GM15510 (cell line): Measurements from ENCODE around the gene MTOR.

Experiments used
- POLR2A ChIP-seq: IDR thresholded peaks from 3 replicates; pipeline ENCODE4 v1.6.1; 2011; ENCODE audit warnings: borderline replicate concordance; ENCODE audit not compliant: insufficient read length; ENCODE audit errors: extremely low read depth

MTOR gene

DNA sequence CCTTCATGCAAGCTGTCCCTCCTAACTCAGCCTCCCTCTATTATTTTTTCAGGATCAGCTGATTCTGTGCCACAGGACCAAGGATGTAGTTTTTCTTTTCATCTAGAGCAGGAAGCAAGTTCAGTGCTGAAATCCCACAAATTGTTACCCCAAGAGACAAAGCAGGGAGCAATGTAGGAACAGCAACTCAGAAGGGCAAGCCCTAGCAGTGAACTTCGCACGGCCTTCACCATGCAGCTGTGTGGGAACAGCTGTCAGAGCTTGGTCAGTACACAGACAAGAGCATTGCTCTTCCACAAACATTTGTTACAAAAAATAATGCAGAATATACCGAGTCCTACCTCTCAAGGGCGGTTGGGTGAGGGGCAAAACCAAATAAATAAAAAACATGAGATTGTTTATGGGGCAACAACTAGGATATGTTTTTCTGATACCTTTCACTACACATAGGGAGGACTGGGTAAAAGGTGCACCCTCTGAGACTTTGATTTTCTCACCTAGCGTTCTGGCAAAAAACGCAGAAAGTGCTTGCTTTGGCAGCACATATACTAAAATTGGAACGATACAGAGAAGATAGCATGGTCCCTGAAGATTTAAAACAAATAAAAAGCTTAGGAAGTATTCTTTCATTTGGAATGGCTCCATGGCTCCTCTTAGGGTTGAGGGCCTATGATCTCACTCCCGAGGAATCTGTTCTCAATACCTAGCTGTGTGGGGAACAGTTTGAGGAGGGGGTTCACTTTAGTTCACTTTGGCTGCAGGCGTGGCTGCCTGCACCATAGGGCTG lies 110.3 kb downstream of the MTOR start:
- TF ChIP-seq POLR2A: no peak

DNA sequence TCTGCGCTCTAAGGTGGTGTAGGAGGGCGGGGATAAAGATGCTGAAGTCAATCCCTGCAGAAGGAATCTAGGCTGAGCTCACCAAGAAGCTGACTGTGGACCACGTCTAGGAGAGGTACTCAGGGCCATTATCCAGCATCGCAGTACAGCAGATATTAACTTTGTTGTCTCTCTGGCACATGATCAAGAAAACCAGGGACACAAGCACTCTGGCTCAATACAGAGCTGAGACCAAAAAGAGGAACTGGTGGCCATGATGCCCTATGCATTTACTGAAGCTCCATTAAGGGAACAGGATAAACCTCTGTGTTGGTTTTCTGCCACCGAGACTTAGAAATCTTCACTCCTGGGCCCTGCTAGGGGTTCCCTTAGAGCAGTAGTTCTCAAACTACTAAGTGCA lies 111.2 kb downstream of the MTOR start:
- no peak for TF ChIP-seq POLR2A

DNA sequence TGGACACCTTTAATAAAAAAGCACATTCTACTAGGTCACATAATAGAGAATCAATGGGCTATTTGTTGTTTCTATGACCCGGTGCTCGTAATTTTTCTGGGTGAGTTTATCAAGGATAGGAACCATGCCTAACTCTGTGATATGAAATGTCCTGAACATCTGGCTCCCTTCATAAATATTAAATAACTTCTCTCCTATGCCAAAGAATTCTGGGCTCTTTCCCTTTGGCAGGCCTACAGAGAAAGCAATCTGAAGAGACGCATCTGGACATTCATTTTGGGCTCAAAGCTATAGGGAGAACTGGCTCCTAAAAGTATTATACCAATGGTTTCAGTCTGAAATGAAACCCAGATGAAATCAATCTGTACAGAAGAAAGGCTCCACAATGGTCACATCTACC lies 112.0 kb downstream of the MTOR start:
- no peak for TF ChIP-seq POLR2A

DNA sequence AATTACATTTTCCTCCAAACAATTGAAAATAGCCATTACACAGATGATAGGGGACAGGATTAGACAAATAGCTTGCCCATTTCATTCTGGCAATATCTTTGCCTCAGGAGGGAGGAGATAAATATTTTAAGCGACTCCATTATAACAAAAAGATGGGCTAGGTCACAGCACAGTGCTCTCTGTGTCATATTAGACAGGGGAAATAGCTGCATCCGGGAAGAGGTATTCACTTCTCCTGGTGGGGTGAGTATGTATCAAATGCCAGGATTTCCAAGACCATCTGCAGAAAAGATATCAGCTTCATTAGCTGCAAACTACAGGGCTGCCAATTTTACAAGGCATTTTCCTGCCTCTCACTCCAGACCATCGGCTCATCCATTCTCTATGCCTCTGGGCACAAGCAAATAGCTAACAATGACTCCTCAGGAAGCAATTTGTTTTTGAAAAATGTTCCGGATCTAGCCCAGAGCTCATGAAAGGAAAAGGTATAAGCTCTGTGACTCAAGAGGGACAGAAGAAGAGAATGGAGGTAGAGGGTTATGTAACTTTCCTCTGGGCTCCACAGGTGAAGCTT lies 115.1 kb downstream of the MTOR start:
- no peak for TF ChIP-seq POLR2A

DNA sequence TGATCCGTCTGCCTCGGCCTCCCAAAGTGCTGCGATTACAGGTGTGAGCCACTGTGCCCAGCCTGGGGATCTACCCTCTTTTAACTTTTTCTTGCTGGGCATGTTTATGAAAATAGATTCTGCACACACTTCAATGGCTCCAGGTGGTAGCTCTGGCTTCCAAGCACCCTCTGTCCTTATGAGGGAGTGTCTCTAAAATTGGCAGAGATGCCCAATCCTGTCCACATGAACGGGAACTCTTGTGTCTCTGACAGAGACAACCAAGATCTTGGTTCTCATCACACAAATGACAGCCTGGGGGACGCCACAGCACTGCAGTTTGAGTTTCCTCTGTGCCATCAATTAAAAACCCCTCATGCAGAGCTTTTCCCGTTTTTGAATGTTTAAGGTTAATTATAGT lies 116.6 kb downstream of the MTOR start:
- no peak for TF ChIP-seq POLR2A

DNA sequence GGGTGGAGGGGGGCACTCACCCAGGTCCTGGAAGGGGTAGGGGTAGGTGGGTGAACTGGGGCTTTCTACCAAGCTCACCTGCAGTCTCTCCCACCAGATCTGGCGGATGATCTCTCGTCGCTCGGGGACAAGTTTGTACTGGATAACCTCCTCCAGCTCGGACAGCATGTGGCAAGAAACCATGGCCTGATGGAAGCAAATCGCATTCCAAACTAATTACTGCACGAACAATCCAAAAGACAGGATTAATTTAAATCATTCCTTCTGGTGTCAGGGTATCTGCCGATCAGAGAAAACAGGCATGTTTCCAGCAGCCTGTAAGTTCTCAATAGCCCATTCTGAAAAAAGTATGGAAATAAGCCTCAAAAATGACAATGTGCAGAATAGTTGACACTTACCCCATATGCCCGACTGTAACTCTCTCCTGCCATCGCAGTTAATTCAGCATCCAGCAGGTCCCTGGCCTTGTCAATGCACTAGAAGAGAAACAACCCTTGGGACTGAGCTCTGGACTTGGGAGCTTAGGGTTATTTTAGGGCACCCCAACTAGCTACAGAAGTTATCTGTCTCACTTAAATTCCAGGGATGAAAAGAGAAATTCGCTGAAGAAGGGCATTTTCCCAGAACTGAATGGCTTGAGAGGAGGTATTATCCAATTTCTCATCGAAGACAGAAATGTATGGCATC lies 117.6 kb downstream of the MTOR start:
- TF ChIP-seq POLR2A: no peak

DNA sequence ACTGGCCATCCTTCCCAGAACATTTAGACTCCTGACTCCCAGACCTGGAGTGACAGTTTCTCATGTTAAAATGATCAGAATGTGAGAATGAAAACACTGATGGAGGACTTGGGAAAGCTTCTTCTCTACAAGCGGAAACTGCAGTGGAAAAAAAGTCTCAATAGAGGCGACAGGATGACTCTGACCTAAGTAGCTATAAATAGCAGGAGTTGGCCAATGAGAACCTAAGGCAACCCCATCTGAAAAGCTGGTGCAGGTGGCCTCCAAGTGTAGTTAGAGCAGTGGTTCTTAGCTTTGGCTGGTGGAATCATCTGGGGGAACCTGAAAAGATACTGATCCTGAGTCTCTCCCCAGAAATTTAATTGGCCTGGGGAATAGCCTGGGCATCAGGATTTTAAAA lies 118.4 kb downstream of the MTOR start:
- no peak for TF ChIP-seq POLR2A

DNA sequence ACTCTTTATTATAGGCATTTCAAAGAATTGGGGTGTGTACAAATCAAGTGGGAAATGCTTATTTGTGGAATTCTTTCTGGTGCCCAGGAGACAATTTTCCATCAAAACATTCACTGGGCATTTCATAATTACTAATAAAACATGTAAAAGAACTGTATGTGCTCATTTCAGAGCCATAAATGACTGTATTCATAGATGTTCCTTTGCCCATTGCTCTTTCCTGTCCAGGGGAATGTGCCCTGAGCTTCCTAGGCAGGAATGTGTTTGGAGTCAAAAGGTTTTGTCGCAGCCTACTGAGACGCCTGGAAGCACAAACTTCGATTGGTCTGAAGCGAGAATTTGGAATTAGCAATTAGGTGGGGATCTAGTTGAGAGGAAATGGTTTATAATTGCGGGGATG lies 119.0 kb downstream of the MTOR start:
- no peak for TF ChIP-seq POLR2A

DNA sequence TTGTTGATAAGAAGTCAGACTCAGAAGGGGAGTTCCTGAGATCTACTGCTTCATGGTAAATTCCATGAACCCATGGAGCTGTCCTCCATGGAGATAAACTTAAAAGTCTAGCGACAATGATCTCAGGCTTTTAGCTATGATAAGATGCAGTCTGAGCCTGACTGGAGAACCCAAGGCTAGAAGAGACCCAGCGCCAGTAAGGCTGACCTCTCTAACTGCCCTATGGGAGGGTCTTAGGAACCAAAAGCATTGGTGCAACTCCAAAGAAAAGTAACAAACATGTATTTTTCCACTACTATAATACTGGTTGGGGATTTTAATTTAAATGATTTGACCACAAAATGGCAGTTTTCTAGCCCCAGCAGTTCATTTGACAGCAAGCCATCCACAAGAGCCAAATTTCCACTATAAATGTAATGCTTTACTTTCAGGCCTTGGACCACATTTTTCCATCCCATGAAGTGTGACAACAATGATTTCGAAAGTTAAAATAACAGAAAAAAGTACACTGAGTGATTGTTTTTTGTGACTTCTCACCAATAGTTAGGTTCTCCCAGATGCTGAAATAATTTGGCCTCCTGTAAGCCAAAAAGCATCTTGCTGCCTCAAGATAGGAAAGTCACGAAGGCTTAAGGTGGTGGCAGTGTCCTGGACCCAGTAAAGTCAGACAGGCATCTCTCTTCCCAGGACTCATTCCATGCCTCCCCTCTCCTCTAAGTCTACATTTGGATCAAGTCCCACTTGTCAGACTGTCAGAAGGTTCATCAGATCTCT lies 119.5 kb downstream of the MTOR start:
- no peak for TF ChIP-seq POLR2A

DNA sequence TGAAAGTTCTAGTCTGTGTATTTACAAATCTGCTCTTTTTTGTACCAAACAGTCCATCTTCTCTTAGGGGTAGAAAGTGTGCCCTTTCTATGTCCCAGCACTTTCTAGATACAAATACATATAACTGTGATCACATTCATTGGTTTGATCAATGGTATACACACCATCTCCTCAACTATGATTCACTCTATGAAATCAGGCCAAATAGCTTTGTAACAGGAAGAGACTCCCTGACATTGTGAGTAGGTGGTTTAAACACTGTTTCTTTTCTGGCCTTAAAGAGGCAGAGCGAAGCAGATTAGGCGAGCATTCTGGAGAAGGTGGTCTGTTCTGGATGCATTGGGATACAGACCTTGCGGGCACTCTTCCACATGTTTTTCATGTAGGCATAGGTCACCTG lies 123.4 kb downstream of the MTOR start:
- TF ChIP-seq POLR2A: no peak

DNA sequence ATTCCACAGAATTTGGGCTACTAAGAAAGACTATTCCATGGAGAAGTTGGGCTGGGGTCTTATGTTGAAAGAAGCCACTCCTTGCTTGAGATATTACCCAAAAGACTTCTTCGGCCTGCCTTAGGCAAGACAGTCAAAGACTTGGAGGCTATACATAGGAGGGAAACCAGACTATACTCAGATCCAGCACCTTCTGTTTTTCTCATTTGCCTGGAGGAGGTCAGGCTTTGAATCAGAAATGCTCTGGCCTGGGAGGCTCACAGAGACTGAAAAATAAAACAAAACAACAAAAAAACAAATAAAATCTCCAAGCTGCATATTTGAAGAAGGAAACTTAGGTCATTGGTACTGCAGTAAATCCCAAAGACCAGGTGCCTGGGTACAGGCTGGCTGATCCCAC lies 124.3 kb downstream of the MTOR start:
- no peak for TF ChIP-seq POLR2A

DNA sequence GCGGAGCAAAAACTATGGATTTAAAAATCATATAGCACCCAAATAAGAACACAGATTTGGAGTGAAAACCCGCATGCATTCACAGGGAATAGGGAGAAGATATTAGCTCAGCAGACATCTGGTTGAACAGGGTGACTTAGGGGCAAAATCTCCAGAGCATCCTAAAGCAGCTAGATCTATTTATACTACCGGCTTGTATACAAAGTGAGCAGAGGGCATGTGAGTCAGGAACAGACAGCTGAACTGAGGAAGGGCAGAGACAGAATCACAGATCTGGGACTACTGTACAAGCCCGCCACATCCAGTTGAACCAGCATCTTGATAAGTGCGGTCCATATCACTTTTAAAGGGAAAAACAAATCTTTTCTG lies 127.5 kb downstream of the MTOR start:
- no peak for TF ChIP-seq POLR2A

DNA sequence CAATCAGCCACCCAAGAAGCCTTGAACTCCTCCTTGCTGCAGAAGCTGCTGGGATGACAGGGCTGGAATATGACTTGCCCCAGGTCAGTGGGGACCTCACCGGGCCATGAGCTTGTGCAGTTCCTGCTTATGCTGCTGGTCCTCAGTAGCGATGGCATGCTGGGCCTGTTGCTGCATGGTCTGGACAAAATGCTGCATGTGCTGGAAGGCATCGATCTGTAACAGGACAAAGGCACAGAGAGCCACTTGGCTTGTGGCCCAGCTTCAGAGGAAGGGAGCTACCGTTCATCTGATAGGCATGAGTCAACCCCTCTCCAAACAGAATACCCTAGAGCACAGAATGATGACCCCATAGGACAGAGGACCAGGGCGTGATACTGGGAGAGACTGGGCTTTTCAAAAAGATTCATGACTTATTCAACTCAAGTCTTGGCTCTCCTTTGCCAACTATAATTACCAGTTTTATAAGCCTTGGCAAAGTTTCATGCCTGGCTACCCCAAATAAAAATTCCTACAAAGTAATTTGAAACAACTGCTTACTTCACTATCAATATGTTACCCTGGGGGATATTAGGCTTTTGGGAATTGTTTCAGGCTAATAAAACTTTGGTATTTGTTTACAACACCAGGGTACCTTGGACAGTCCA lies 128.0 kb downstream of the MTOR start:
- no peak for TF ChIP-seq POLR2A

DNA sequence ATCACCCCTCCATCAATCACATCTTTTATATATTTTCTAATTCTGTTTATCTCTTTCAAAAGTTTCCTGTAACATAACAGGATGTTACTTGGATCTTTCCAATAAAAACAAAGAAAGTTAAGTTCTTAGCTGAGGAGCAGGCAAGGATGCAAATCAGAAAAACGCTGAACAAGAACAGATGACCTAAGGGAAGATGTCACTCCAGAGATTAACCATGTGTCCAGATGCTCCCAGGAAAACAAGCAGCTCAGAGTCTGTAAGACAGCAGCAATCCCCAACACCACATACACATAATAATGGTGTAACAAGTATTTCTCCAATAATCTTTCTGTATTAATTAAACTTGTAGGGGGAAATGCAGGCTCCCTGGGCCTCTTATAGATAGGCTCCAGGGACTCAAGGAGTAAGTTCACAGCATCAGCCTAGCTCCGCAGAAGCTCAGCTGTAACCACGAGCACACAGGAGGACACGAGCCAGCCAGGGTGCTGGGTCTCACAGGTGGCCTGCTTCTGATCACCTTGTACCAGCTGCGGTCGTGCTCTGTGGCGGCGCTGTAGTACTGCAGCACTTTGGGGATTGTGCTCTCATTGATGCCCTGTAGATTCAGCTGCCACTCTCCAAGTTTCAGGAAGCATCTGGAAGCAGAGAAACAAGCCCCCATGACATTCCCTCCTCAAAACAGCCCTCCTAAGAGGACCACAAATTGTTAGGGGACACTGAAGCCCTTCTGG lies 129.6 kb downstream of the MTOR start:
- TF ChIP-seq POLR2A: no peak

DNA sequence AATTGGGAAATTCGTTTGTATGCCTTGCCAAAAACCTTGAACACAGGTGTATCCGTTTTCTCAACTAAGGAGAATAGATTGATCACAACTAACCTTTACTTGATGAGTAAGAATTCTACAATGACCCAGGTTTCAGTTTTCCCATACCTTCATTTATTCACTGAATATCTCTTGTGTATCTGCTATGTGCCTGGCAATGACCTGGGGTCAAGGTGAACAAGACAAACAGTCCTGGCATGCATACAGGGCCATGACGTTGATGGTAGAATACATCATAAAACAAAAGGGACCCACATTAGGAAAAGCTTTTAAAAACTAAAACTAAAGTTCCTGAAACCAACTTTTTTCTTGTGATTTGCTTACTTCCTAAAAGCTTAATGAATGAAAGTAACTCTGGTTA lies 130.5 kb downstream of the MTOR start:
- no peak for TF ChIP-seq POLR2A

DNA sequence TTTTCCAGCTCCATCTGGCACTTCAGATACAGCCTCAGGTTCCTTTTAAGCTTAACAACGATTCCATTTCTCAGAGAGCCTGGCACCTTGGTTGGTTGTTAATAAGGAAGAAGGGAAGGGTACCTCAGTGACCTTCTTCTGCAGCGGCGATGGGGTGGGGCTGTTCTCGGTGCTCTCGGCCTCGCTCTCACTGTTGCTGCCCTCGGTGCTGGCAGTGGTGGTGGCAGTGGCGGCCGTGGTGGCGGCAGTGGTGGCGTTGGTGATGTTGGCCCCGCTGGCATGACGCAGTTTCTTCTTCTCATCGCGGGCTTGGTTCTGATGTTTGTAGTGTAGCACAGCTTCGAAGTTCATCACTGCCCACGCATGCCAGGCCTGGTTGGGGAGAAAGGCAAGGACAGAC lies 131.9 kb downstream of the MTOR start:
- no peak for TF ChIP-seq POLR2A
